ENCODE data around the gene TDRD1. TPM values are rescaled to one million over a fixed set of nuclear protein-coding genes. Genes with fewer than 3 reads are reported as not detected.

Gene TDRD1
- total RNA-seq, 2 donors from 2014 or later = 0.41 TPM; not detected in 1

GRCh38 chr10:114250716-114251115 lies 71.6 kb downstream of the TDRD1 start:
- Histone ChIP-seq H3K4me1 (ENCODE audit: control insufficient read depth in 1 of 2, low read depth in 2 of 2) (no peaks in the 10 kb centered on the region), H3K27ac (no peak overlapping the region), H3K9me3 (no peaks in the 10 kb centered on the region), H3K36me3 (no peaks in the 10 kb centered on the region), H3K4me3 (no peak overlapping the region), H3K27me3 (replicated peaks; ENCODE audit: insufficient read depth) (no peaks in the 10 kb centered on the region)
- TF ChIP-seq, protein P1, sequence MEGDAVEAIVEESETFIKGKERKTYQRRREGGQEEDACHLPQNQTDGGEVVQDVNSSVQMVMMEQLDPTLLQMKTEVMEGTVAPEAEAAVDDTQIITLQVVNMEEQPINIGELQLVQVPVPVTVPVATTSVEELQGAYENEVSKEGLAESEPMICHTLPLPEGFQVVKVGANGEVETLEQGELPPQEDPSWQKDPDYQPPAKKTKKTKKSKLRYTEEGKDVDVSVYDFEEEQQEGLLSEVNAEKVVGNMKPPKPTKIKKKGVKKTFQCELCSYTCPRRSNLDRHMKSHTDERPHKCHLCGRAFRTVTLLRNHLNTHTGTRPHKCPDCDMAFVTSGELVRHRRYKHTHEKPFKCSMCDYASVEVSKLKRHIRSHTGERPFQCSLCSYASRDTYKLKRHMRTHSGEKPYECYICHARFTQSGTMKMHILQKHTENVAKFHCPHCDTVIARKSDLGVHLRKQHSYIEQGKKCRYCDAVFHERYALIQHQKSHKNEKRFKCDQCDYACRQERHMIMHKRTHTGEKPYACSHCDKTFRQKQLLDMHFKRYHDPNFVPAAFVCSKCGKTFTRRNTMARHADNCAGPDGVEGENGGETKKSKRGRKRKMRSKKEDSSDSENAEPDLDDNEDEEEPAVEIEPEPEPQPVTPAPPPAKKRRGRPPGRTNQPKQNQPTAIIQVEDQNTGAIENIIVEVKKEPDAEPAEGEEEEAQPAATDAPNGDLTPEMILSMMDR (IDR thresholded peaks at IDR 0.05) = no peak
- ATAC-seq (ENCODE audit: insufficient number of reproducible peaks, low FRiP score, low read depth) (no peak), DNase-seq (ENCODE audit: low spot score) (no peak)

DNA sequence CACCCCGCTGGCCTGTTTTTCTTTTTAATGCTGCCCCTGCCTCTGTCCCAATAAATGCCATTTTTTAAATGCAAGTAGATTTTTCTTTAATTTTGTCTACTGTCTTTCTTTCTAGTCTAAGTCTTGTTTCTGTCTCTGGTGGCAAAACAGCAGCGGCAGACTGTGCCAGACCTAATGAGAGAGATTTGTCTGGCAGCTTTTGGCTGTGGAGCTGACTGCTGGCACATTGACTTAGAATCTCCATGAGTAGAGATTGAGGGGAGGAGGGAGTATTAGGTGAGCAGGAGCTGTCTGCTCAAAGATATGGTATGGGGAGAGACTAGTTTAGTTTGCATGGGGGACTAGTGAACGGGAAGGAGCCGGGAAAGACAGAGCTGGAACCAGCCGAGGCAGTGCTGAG lies 72.9 kb downstream of the TDRD1 start:
- H3K27me3 ChIP-seq (replicated peaks; ENCODE audit: insufficient read depth) = no peaks in the 10 kb centered on the region
- ATAC-seq (ENCODE audit: insufficient number of reproducible peaks, low FRiP score, low read depth) (no peak), DNase-seq (ENCODE audit: low spot score) (no peak)
- H3K36me3 ChIP-seq = no peaks in the 10 kb centered on the region
- no peaks in the 10 kb centered on the region for H3K4me1 ChIP-seq (ENCODE audit: control insufficient read depth in 1 of 2, low read depth in 2 of 2)
- H3K4me3 ChIP-seq = no peak overlapping the region
- H3K9me3 ChIP-seq = no peaks in the 10 kb centered on the region
- no peak overlapping the region for H3K27ac ChIP-seq
- TF ChIP-seq, protein P1 (IDR thresholded peaks at IDR 0.05) = no peak

DNA sequence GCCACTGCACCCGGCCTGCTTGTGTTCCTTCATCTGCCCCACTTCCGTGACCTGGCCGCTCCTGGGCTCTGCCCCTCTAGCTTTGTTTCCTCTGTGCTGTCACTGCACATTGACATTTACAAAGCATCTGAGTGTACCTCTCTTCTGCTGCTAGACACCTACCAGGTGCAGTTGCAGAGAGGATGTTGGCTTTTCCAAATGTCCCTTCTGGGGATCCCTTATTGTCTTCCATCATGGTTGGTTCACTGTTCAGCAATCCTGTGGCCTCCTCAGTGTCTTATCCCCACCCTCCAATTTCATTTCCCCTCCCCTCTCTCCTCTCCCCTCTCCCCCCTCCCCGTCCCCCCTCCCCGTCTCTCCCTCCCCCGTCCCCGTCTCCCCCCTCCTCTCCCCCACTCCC lies 73.7 kb downstream of the TDRD1 start:
- no peak for DNase-seq (ENCODE audit: low spot score)
- no peaks in the 10 kb centered on the region for H3K27me3 ChIP-seq (replicated peaks; ENCODE audit: insufficient read depth)
- no peak for ATAC-seq (ENCODE audit: insufficient number of reproducible peaks, low FRiP score, low read depth)
- H3K27ac ChIP-seq = no peak overlapping the region
- TF ChIP-seq, protein P1 (IDR thresholded peaks at IDR 0.05) = no peak
- H3K9me3 ChIP-seq = no peaks in the 10 kb centered on the region
- H3K36me3 ChIP-seq = no peaks in the 10 kb centered on the region
- no peaks in the 10 kb centered on the region for H3K4me1 ChIP-seq (ENCODE audit: control insufficient read depth in 1 of 2, low read depth in 2 of 2)
- no peak overlapping the region for H3K4me3 ChIP-seq

DNA sequence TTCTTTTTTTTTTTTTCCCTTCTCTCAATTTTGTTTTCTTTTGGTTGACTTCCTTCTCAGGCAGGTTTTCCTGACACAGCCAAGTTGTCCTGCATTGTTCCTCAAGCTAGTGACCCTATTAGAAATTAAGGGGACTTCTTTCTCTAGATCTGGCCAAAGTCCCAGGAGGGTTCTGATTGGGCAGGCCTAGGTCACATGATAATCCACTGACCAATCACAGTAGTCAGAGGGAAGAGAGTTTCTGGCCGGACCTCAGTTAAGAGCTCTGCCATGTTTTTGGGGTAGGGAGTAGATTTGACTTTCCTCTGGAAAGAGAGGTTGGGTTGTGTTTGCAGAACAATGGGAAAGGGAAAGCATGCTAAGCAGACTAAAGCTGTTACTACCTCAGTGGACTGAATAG lies 76.1 kb downstream of the TDRD1 start:
- DNase-seq (ENCODE audit: low spot score) = no peak
- H3K27me3 ChIP-seq (replicated peaks; ENCODE audit: insufficient read depth) = no peaks in the 10 kb centered on the region
- no peak overlapping the region for H3K27ac ChIP-seq
- no peaks in the 10 kb centered on the region for H3K9me3 ChIP-seq
- no peak for ATAC-seq (ENCODE audit: insufficient number of reproducible peaks, low FRiP score, low read depth)
- no peaks in the 10 kb centered on the region for H3K36me3 ChIP-seq
- H3K4me1 ChIP-seq (ENCODE audit: control insufficient read depth in 1 of 2, low read depth in 2 of 2) = peaks cover 0 to 6% of the 10 kb centered on the region in 2 donors
- TF ChIP-seq, protein P1 (IDR thresholded peaks at IDR 0.05) = no peak
- no peak overlapping the region for H3K4me3 ChIP-seq

GRCh38 chr10:114256008-114256765 lies 77.0 kb downstream of the TDRD1 start:
- DNase-seq (ENCODE audit: low spot score) (no peak), ATAC-seq (ENCODE audit: insufficient number of reproducible peaks, low FRiP score, low read depth) (no peak)
- no peak overlapping the region for H3K27ac ChIP-seq
- no peaks in the 10 kb centered on the region for H3K9me3 ChIP-seq
- H3K4me3 ChIP-seq = no peak overlapping the region
- peaks cover 0 to 9% of the 10 kb centered on the region in 2 donors for H3K4me1 ChIP-seq (ENCODE audit: control insufficient read depth in 1 of 2, low read depth in 2 of 2)
- TF ChIP-seq, protein P1 (IDR thresholded peaks at IDR 0.05) = no peak
- no peaks in the 10 kb centered on the region for H3K27me3 ChIP-seq (replicated peaks; ENCODE audit: insufficient read depth)
- H3K36me3 ChIP-seq = no peaks in the 10 kb centered on the region
